Prostate gland (tissue), 2 donors: ENCODE data around the gene GNAQ.

Experiments
- POLR2A ChIP-seq: fragments of 450-650 bp; IDR thresholded peaks from one replicate; pipeline ENCODE4 v1.6.1; 2016; ENCODE audit warnings: antibody characterized with exemption, mild to moderate bottlenecking
- POLR2AphosphoS5 ChIP-seq: sonication (generic); formaldehyde crosslinking; IDR thresholded peaks from one replicate; pipeline ENCODE4 v1.6.1; 2017; ENCODE audit warnings: antibody characterized with exemption
- TF ChIP-seq, protein P1 (sequence below), 4 experiments: fragments of 200-600 bp in 2 of 4; fragments of 450-650 bp in 2 of 4; sonication (generic) in 2 of 4; IDR thresholded peaks; 1 replicate in 3 of 4; 2 replicates in 1 of 4; pipeline ENCODE4 v1.5.1; 2016 to 2019; ENCODE audit warnings: antibody characterized with exemption in 4 of 4, mild to moderate bottlenecking in 2 of 4, moderate library complexity in 2 of 4

DNA sequence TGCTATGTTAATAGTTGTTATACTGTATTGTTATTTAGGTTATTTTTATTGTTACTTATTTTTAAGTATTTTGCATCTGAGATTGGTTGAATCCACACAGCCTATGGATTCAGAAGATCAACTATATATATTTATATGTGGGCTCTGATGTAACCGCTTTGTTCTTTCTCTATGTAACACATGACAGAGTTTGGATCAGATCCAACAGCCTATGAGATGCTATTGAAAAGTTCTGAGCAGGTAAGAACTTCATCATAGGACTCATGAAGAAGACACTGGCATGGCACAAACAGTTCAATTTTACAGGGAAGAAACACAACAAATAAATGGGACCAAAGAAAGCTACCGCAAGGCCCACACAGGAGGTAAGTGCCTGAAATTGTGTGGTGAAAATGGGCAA, 93.4 kb downstream of the GNAQ start:
- TF ChIP-seq POLR2AphosphoS5 = no peak
- TF ChIP-seq POLR2A = no peak
- TF ChIP-seq, protein P1, sequence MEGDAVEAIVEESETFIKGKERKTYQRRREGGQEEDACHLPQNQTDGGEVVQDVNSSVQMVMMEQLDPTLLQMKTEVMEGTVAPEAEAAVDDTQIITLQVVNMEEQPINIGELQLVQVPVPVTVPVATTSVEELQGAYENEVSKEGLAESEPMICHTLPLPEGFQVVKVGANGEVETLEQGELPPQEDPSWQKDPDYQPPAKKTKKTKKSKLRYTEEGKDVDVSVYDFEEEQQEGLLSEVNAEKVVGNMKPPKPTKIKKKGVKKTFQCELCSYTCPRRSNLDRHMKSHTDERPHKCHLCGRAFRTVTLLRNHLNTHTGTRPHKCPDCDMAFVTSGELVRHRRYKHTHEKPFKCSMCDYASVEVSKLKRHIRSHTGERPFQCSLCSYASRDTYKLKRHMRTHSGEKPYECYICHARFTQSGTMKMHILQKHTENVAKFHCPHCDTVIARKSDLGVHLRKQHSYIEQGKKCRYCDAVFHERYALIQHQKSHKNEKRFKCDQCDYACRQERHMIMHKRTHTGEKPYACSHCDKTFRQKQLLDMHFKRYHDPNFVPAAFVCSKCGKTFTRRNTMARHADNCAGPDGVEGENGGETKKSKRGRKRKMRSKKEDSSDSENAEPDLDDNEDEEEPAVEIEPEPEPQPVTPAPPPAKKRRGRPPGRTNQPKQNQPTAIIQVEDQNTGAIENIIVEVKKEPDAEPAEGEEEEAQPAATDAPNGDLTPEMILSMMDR (IDR thresholded peaks at IDR 0.05) = no peak
